A549 (cell line): ENCODE data around the gene OR2S2. TPM values are rescaled to one million over a fixed set of nuclear protein-coding genes. Genes with fewer than 3 reads are reported as not detected.

Experiments used
- ATAC-seq, 2 experiments: fragments of 200-7000 bp in 1 of 2; fragments of >200 bp in 1 of 2; cut with Nextera tagmentation in 1 of 2; cut with Tn5 transposase in 1 of 2; 3 replicates each; pipeline versions ENCODE4 v1.8.0 to v1.9.1; 2018 to 2020; ENCODE audit warnings: mild to moderate bottlenecking in 1 of 2, moderate library complexity in 1 of 2
- CTCF ChIA-PET: fragments of 300-600 bp; sonication (Branson Sonifier 250); formaldehyde crosslinking; extraction: SDS; loops from one replicate; lab custom pipeline; 2021; ENCODE audit warnings: antibody characterized with exemption, inconsistent platforms; lab: Yijun Ruan, JAX
- POLR2A ChIA-PET: fragments of 350-600 bp; formaldehyde crosslinking; extraction: SDS; loops from one replicate; lab custom pipeline; 2021; ENCODE audit warnings: antibody characterized with exemption, inconsistent platforms; lab: Yijun Ruan, JAX
- DNase-seq, 2 experiments: peaks; one replicate each; pipeline versions ENCODE4 v3.0.0 to v3.0.0-alpha.2; 2011 to 2016; ENCODE audit warnings: low read depth in 1 of 2, low spot score in 1 of 2
- FAIRE-seq: peaks from 2 replicates; lab custom pipeline; 2011; peaks lifted over from hg19 to GRCh38; lab: Jason Lieb, UNC
- H3K27ac ChIP-seq, 2 experiments: fragments of >200 bp; sonication (Bioruptor Twin); formaldehyde crosslinking; 3 replicates each; pipeline ENCODE4 v1.5.1; 2016 to 2017
- H3K4me1 ChIP-seq: fragments of >200 bp; sonication (Bioruptor Twin); formaldehyde crosslinking; 3 replicates; pipeline ENCODE4 v1.6.1; 2016
- H3K4me2 ChIP-seq: fragments of >200 bp; sonication (Bioruptor Twin); formaldehyde crosslinking; 3 replicates; pipeline ENCODE4 v1.6.1; 2016
- H3K4me3 ChIP-seq: fragments of >200 bp; sonication (Bioruptor Twin); formaldehyde crosslinking; 3 replicates; pipeline ENCODE4 v1.5.1; 2016
- H3K9me3 ChIP-seq: fragments of >200 bp; sonication (Bioruptor Twin); formaldehyde crosslinking; 3 replicates; pipeline ENCODE4 v1.6.1; 2016
- BCL3 ChIP-seq: fragments of >200 bp; sonication (Bioruptor Twin); formaldehyde crosslinking; IDR thresholded peaks from 3 replicates; pipeline ENCODE4 v1.6.1; 2016
- CBX2 ChIP-seq: fragments of 200-600 bp; sonication (generic); IDR thresholded peaks from 2 replicates; pipeline ENCODE4 v1.6.1; 2016; ENCODE audit warnings: low read depth, mild to moderate bottlenecking, borderline replicate concordance
- CHD2 ChIP-seq: fragments of 150-350 bp; IDR thresholded peaks from 2 replicates; pipeline ENCODE4 v1.6.1; 2014; ENCODE audit warnings: low read length; ENCODE audit not compliant: partially characterized antibody
- EHF ChIP-seq: fragments of 250-450 bp; sonication (Bioruptor Pico); IDR thresholded peaks from 2 replicates; pipeline ENCODE4 v1.5.0; 2020; ENCODE audit warnings: mild to moderate bottlenecking
- ELK1 ChIP-seq: fragments of 150-350 bp; IDR thresholded peaks from 2 replicates; pipeline ENCODE4 v1.6.1; 2014; ENCODE audit warnings: low read depth, mild to moderate bottlenecking, low read length
- EP300 ChIP-seq, 2 experiments: fragments of >200 bp; sonication (Bioruptor Twin); formaldehyde crosslinking; IDR thresholded peaks; 2 replicates in 1 of 2; 3 replicates in 1 of 2; pipeline ENCODE4 v1.6.1; 2016 to 2017
- GATA3 ChIP-seq: IDR thresholded peaks from 2 replicates; pipeline ENCODE4 v1.6.1; 2012; ENCODE audit warnings: borderline replicate concordance
- HES2 ChIP-seq: fragments of >200 bp; sonication (Bioruptor Twin); formaldehyde crosslinking; IDR thresholded peaks from 2 replicates; pipeline ENCODE4 v1.6.1; 2016
- JUNB ChIP-seq: fragments of >200 bp; sonication (Bioruptor Twin); formaldehyde crosslinking; IDR thresholded peaks from 2 replicates; pipeline ENCODE4 v1.6.1; 2016
- MAZ ChIP-seq: fragments of 150-350 bp; IDR thresholded peaks from 2 replicates; pipeline ENCODE4 v1.6.1; 2014; ENCODE audit warnings: antibody characterized with exemption, low read depth, low read length, borderline replicate concordance
- NR3C1 ChIP-seq: fragments of >200 bp; sonication (Bioruptor Twin); formaldehyde crosslinking; IDR thresholded peaks from 3 replicates; pipeline ENCODE4 v1.6.1; 2017
- POLR2A ChIP-seq: IDR thresholded peaks from 2 replicates; pipeline ENCODE4 v1.6.1; 2012; ENCODE audit warnings: mild to moderate bottlenecking, low read length
- RCOR1 ChIP-seq: fragments of 150-350 bp; IDR thresholded peaks from 2 replicates; pipeline ENCODE4 v1.6.1; 2014; ENCODE audit warnings: antibody characterized with exemption, low read length, low read depth
- RFX5 ChIP-seq: fragments of 450-650 bp; IDR thresholded peaks from 2 replicates; pipeline ENCODE4 v1.7.1; 2014; ENCODE audit warnings: antibody characterized with exemption, mild to moderate bottlenecking, moderate library complexity
- RNF2 ChIP-seq: fragments of 200-600 bp; sonication (generic); IDR thresholded peaks from 2 replicates; pipeline ENCODE4 v1.6.1; 2016; ENCODE audit warnings: low read depth, mild to moderate bottlenecking, antibody characterized with exemption, moderate library complexity, borderline replicate concordance
- SREBF2 ChIP-seq: fragments of 450-650 bp; IDR thresholded peaks from 2 replicates; pipeline ENCODE4 v1.6.1; 2014; ENCODE audit warnings: mild to moderate bottlenecking, moderate library complexity
- USF2 ChIP-seq: fragments of 450-650 bp; IDR thresholded peaks from 2 replicates; pipeline ENCODE4 v1.6.1; 2014; ENCODE audit warnings: antibody characterized with exemption
- ZC3H11A ChIP-seq: fragments of 450-650 bp; IDR thresholded peaks from 2 replicates; pipeline ENCODE4 v1.6.1; 2014; ENCODE audit warnings: antibody characterized with exemption, mild to moderate bottlenecking
- ZNF302 ChIP-seq: fragments of 250-450 bp; sonication (Bioruptor Pico); IDR thresholded peaks from 2 replicates; pipeline ENCODE4 v1.9.0; 2021; ENCODE audit warnings: inconsistent platforms, mild to moderate bottlenecking, moderate library complexity
- ZSCAN20 ChIP-seq: fragments of 250-450 bp; sonication (Bioruptor Pico); IDR thresholded peaks from 2 replicates; pipeline ENCODE4 v1.8.0; 2022; ENCODE audit warnings: mild to moderate bottlenecking, moderate library complexity
- WGBS: methylation state at CpG from one replicate; pipeline ENCODE4 v1.1.6; 2017; ENCODE audit errors: missing lambda C conversion rate; 5-methylcytosine and 5-hydroxymethylcytosine counted together
- polyA plus RNA-seq, 4 experiments: library from polyadenylated mRNA; depleted of rRNA in 3 of 4; stranded (reverse); fragments of >200 nt; fragmentation: RNase III in 1 of 4; extraction: RNeasy Plus Mini Kit Qiagen cat#74134 plus additional on column Dnase treatment in 1 of 4; gene quantifications; 2 replicates in 3 of 4; 3 replicates in 1 of 4; pipeline ENCODE4 v1.2.3, GENCODE V29; 2011 to 2017

OR2S2 gene
- polyA plus RNA-seq, 2 of the 4 experiments (the other 2 are of a cell fraction) = not detected

GRCh38 chr9:35960039-35960655 lies 2.2 kb upstream of the OR2S2 start:
- H3K9me3 ChIP-seq = no peaks in the 10 kb centered on the region
- H3K4me1 ChIP-seq = peaks cover 4% of the 10 kb centered on the region; the same call in 1 of the 3 replicates
- ATAC-seq = no peak
- no peak overlapping the region for H3K4me3 ChIP-seq
- no peak overlapping the region for H3K4me2 ChIP-seq
- no peak overlapping the region for H3K27ac ChIP-seq
- POLR2A ChIA-PET = no interaction called here
- DNase-seq = no peak
- CTCF ChIA-PET = interaction anchor here (1.2 to 7.5 kb wide), 5 partner anchors 14 to 62 kb away, joined by 3 to 104 read pairs (median 7); no protein-coding TSS in a partner anchor
- FAIRE-seq = no peak
- no peak for TF ChIP-seq NR3C1
- TF ChIP-seq MAZ = no peak
- no peak for TF ChIP-seq USF2
- no peak for TF ChIP-seq ELK1
- no peak for TF ChIP-seq HES2
- no peak for TF ChIP-seq ZC3H11A
- no peak for TF ChIP-seq RNF2
- no peak for TF ChIP-seq JUNB
- no peak for TF ChIP-seq CBX2
- TF ChIP-seq ZSCAN20 = no peak
- no peak for TF ChIP-seq ZNF302
- TF ChIP-seq EP300 (IDR thresholded peaks at IDR 0.05) = no peak
- TF ChIP-seq SREBF2 = no peak
- no peak for TF ChIP-seq EHF
- no peak for TF ChIP-seq BCL3
- no peak for TF ChIP-seq RFX5
- TF ChIP-seq RCOR1 = no peak
- no peak for TF ChIP-seq POLR2A
- no peak for TF ChIP-seq CHD2
- 35% methylated on average over 3 of the region's 3 CpGs for WGBS

- H3K4me3 ChIP-seq = no peak overlapping the region
- DNase-seq (no peak), ATAC-seq (no peak), FAIRE-seq (no peak)
- TF ChIP-seq USF2 (0 out of 2 replicates have a peak, but pooled peaks have one; percentile 18), GATA3 (no peak)
- ChIA-PET POLR2A (no interaction called here), CTCF (interaction anchor here (0.6 to 7.5 kb wide), 17 partner anchors 9 to 375 kb away, joined by 3 to 104 read pairs (median 7); partner anchors contain the start of gene CCIN)
- H3K4me2 ChIP-seq = no peak overlapping the region
- 55% methylated on average over 5 of the region's 5 CpGs for WGBS
- H3K4me1 ChIP-seq = peaks cover 6% of the 10 kb centered on the region; the same call in 1 of the 3 replicates
- H3K9me3 ChIP-seq = no peaks in the 10 kb centered on the region
- no peak overlapping the region for H3K27ac ChIP-seq
Observed at GRCh38 chr9:35956651-35957050, 1.3 kb downstream of the OR2S2 start.
